HG03025 (cell line): ENCODE results near the gene TNFRSF1A.
A peak's percentile ranks its signal among the peaks of the same experiment; 100 is the strongest.
"Not testable (repeated sequence)": the region's sequence is repeated elsewhere in the genome, so short reads cannot be mapped to it uniquely, and the experiment has no call there.

Source experiments
- ATAC-seq: cut with Tn5 transposase; IDR thresholded peaks from one replicate; pipeline ENCODE4 v1.9.1; 2021; ENCODE audit warnings: mild to moderate bottlenecking, moderate library complexity; ENCODE audit not compliant: unreplicated experiment, low FRiP score

Gene TNFRSF1A

GRCh38 chr12:6338955-6339354 is 2.9 kb downstream of the TNFRSF1A start:
- ATAC-seq: no peak

- not testable (repeated sequence) for ATAC-seq
Measured at GRCh38 chr12:6338536-6338935, 3.3 kb downstream of the TNFRSF1A start.

GRCh38 chr12:6337958-6338433 is 3.9 kb downstream of the TNFRSF1A start:
- ATAC-seq: no peak

- ATAC-seq: no peak
Measured at GRCh38 chr12:6336889-6337853, 4.7 kb downstream of the TNFRSF1A start.

- ATAC-seq: no peak
Measured at GRCh38 chr12:6336079-6336888, 5.6 kb downstream of the TNFRSF1A start.

- ATAC-seq: peak; percentile 62
Measured at GRCh38 chr12:6335451-6336078, 6.3 kb downstream of the TNFRSF1A start.

- ATAC-seq: no peak
Measured at GRCh38 chr12:6334940-6335450, 6.9 kb downstream of the TNFRSF1A start.

- no peak for ATAC-seq
Measured at GRCh38 chr12:6334359-6334758, 7.5 kb downstream of the TNFRSF1A start.

GRCh38 chr12:6333566-6333965 is 8.3 kb downstream of the TNFRSF1A start:
- no peak for ATAC-seq

- no peak for ATAC-seq
Measured at GRCh38 chr12:6333029-6333428, 8.8 kb downstream of the TNFRSF1A start.

GRCh38 chr12:6332459-6332858 is 9.4 kb downstream of the TNFRSF1A start:
- ATAC-seq: no peak

- ATAC-seq: no peak
Measured at GRCh38 chr12:6330999-6331714, 10.7 kb downstream of the TNFRSF1A start.

GRCh38 chr12:6330192-6330591 is 11.7 kb downstream of the TNFRSF1A start:
- ATAC-seq: no peak

- ATAC-seq: no peak
Measured at GRCh38 chr12:6329703-6330064, 12.2 kb downstream of the TNFRSF1A start.

- no peak for ATAC-seq
Measured at GRCh38 chr12:6328945-6329702, 12.8 kb downstream of the TNFRSF1A start.

GRCh38 chr12:6328045-6328779 is 13.7 kb downstream of the TNFRSF1A start:
- ATAC-seq: no peak

GRCh38 chr12:6327229-6328041 is 14.4 kb downstream of the TNFRSF1A start:
- no peak for ATAC-seq
